ENCODE measurements around the gene ALG8.

DNA sequence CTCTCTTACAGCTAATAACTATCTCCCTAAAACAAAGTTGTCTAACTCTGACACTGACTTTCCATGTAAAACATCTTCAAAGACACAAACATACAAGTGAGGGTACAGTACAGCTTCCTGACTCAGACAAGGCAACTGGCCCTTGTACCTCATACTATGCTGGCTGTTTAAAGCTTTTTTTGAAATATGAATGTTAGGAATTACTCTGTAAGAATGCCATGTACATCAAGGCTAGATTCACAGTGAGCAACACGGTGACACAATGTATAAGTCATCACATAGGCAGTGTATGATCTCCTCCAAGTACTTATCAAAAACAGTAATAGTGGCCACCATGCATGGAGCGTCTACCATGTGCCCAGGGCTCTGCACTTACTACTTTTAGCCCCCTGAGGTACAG, 28.6 kb downstream of the ALG8 start:
- no peak for TF ChIP-seq TAF1 (IDR thresholded peaks at IDR 0.05; ENCODE audit: low read depth, low read length)
- no peak for TF ChIP-seq POLR2AphosphoS5 (IDR thresholded peaks at IDR 0.05; ENCODE audit: low read depth, low read length)
- no peak for TF ChIP-seq POLR2A (IDR thresholded peaks at IDR 0.05; ENCODE audit: low read depth, low read length)
- TF ChIP-seq POU2F2 (IDR thresholded peaks at IDR 0.05; ENCODE audit: low read depth, low read length) = no peak
